Loucy (cell line): ENCODE data around the gene CADM3.

ENCODE experiments used
- H2AFZ ChIP-seq: fragments of 200-600 bp; sonication (generic); 2 replicates; pipeline ENCODE4 v1.6.0; 2016; ENCODE audit warnings: antibody characterized with exemption, mild to moderate bottlenecking, low read length, moderate library complexity
- H3F3A ChIP-seq: fragments of 200-600 bp; 2 replicates; pipeline ENCODE4 v1.6.0; 2016; ENCODE audit warnings: antibody characterized with exemption, low read depth, mild to moderate bottlenecking
- H3K27me3 ChIP-seq: fragments of 200-600 bp; sonication (generic); 2 replicates; pipeline ENCODE4 v1.6.1; 2014; ENCODE audit warnings: low read length, mild to moderate bottlenecking; ENCODE audit not compliant: insufficient read depth, poor library complexity, severe bottlenecking
- H3K36me3 ChIP-seq: fragments of 200-600 bp; sonication (generic); 2 replicates; pipeline ENCODE4 v1.6.1; 2016; ENCODE audit warnings: low read length; ENCODE audit not compliant: insufficient read depth
- H3K4me1 ChIP-seq: fragments of 200-600 bp; sonication (generic); 2 replicates; pipeline ENCODE4 v1.5.1; 2014; ENCODE audit warnings: low read length, mild to moderate bottlenecking; ENCODE audit not compliant: insufficient read depth, poor library complexity, severe bottlenecking
- H3K4me2 ChIP-seq: fragments of 200-600 bp; sonication (generic); 2 replicates; pipeline ENCODE4 v1.6.0; 2014; ENCODE audit warnings: antibody characterized with exemption, low read length, low read depth, mild to moderate bottlenecking; ENCODE audit not compliant: poor library complexity, severe bottlenecking
- H3K4me3 ChIP-seq: fragments of 200-600 bp; sonication (generic); 2 replicates; pipeline ENCODE4 v1.5.1; 2014; ENCODE audit warnings: low read length, mild to moderate bottlenecking, mixed read lengths; ENCODE audit not compliant: poor library complexity, severe bottlenecking
- H3K79me2 ChIP-seq: fragments of 200-600 bp; sonication (generic); 2 replicates; pipeline ENCODE4 v1.6.1; 2014; ENCODE audit warnings: low read length; ENCODE audit not compliant: insufficient read depth
- H3K9ac ChIP-seq: fragments of 200-600 bp; sonication (generic); 2 replicates; pipeline ENCODE4 v1.6.0; 2014; ENCODE audit warnings: mild to moderate bottlenecking, low read depth, low read length, moderate library complexity; ENCODE audit not compliant: poor library complexity, severe bottlenecking
- H3K9me2 ChIP-seq: fragments of 200-600 bp; sonication (generic); replicated peaks from 2 replicates; pipeline ENCODE4 v1.6.1; 2016; ENCODE audit warnings: low read depth, low read length, mixed read lengths
- H3K9me3 ChIP-seq: fragments of 200-600 bp; sonication (generic); 2 replicates; pipeline ENCODE4 v1.6.1; 2014; ENCODE audit warnings: mild to moderate bottlenecking, antibody characterized with exemption, low read length, low read depth; ENCODE audit not compliant: insufficient read depth
- H4K20me1 ChIP-seq: fragments of 200-600 bp; sonication (generic); 2 replicates; pipeline ENCODE4 v1.6.0; 2014; ENCODE audit warnings: antibody characterized with exemption, low read length, mild to moderate bottlenecking; ENCODE audit not compliant: insufficient read depth, poor library complexity, severe bottlenecking
- CTCF ChIP-seq: fragments of 200-600 bp; sonication (generic); conservative IDR thresholded peaks from 2 replicates; pipeline ENCODE4 v1.5.1; 2014; ENCODE audit warnings: mild to moderate bottlenecking, antibody characterized with exemption, low read length
- EZH2phosphoT487 ChIP-seq: fragments of 200-600 bp; IDR thresholded peaks from 2 replicates; pipeline ENCODE4 v1.6.1; 2018; ENCODE audit warnings: antibody characterized with exemption, mild to moderate bottlenecking, moderate library complexity, borderline replicate concordance

The CADM3 gene

GRCh38 chr1:159203610-159204009 lies 32.2 kb downstream of the CADM3 start:
- Histone ChIP-seq H3K79me2 (no peaks in the 10 kb centered on the region), H3K4me3 (no peak overlapping the region), H3K4me1 (peaks cover 30% of the 10 kb centered on the region), H3K9me2 (no peaks in the 10 kb centered on the region), H3K36me3 (no peaks in the 10 kb centered on the region), H2AFZ (no peak overlapping the region), H3F3A (no peaks in the 10 kb centered on the region), H4K20me1 (no peaks in the 10 kb centered on the region), H3K27me3 (peaks cover 4% of the 10 kb centered on the region), H3K4me2 (no peak overlapping the region), H3K9ac (no peak overlapping the region), H3K9me3 (no peaks in the 10 kb centered on the region)
- TF ChIP-seq CTCF, result no peak
- TF ChIP-seq EZH2phosphoT487, result no peak

DNA sequence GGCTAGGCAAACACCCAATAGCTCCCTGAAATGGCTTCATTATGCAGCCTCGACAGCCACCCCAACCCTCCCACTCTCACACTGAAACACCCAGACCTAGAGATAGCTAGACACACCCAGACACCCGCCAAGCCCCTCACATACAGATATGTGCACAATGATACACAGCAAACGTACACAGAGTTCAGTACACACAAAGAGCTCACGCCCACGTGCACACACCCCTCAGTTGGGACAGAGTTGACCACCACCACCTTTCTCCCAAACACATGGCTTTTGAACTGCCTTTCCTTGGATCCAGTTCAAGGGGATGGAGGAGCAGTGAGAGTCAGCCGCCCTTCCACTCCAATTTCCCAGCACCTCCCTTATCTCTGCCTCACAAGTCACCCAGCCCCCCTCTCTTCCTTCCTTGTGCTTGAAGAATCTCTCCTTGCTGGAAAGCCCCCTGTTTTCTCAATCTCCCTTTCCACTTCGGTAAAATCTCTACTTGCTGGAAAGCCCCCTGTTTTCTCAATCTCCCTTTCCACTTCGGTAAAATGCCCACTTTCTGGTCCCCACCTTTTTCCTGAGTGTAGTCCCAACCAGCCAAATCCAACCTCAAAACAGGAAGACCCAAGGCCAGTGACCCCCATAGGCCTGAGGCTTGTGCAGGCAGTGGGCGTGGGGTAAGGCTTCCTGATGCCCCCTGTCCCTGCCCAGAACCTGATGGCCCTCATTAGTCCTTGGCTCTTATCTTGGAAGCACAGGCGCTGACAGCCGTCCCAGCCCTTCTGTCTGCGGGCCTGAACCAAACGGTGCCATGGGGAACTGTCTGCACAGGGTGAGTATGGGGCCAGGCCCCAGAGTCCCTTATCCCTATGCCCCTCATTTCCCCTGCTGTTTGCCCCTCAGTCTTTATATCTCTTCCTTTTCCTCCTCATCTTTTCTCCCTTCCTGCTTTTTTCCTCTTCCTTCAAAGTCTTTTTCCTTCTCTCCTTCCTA lies 33.0 kb downstream of the CADM3 start, which contains the start of gene ACKR1:
Gene ACKR1, plus strand, starts transcription at position 715 of the 981 bp plus-strand sequence. Its CDS starts 85 bp downstream, at position 800.
- TF ChIP-seq EZH2phosphoT487, result no peak
- no peak for TF ChIP-seq CTCF
- Histone ChIP-seq H3K9ac (no peak within 1 kb of the TSS), H3K4me1 (peaks cover 29% of the 10 kb centered on the region), H3K9me3 (no peaks in the 10 kb centered on the region), H3K27me3 (peaks cover 4% of the 10 kb centered on the region), H2AFZ (no peak within 1 kb of the TSS), H3K79me2 (no peaks in the 10 kb centered on the region), H3F3A (no peaks in the 10 kb centered on the region), H4K20me1 (no peaks in the 10 kb centered on the region), H3K36me3 (no peaks in the 10 kb centered on the region), H3K4me2 (no peak within 1 kb of the TSS), H3K4me3 (no peak within 1 kb of the TSS), H3K9me2 (no peaks in the 10 kb centered on the region)

GRCh38 chr1:159205225-159205624 lies 33.8 kb downstream of the CADM3 start:
- Histone ChIP-seq H3K9me2 (no peaks in the 10 kb centered on the region), H3F3A (no peaks in the 10 kb centered on the region), H2AFZ (no peak overlapping the region), H3K9me3 (no peaks in the 10 kb centered on the region), H3K4me1 (peaks cover 22% of the 10 kb centered on the region), H3K27me3 (peaks cover 4% of the 10 kb centered on the region), H3K4me3 (no peak overlapping the region), H3K4me2 (no peak overlapping the region), H3K79me2 (no peaks in the 10 kb centered on the region), H3K9ac (no peak overlapping the region), H3K36me3 (no peaks in the 10 kb centered on the region), H4K20me1 (no peaks in the 10 kb centered on the region)
- no peak for TF ChIP-seq EZH2phosphoT487
